ENCODE data around the gene DLL1.

Gene DLL1

GRCh38 chr6:170283212-170284081, 7.4 kb downstream of the DLL1 start:
- DNase-seq (ENCODE audit: low read depth) = no peak

- DNase-seq (ENCODE audit: low read depth) = no peak
Observed at GRCh38 chr6:170282512-170283158, 8.2 kb downstream of the DLL1 start.

GRCh38 chr6:170281331-170282292, 9.3 kb downstream of the DLL1 start:
- no peak for DNase-seq (ENCODE audit: low read depth)

GRCh38 chr6:170280689-170281045, 10.2 kb downstream of the DLL1 start:
- no peak for DNase-seq (ENCODE audit: low read depth)

- DNase-seq (ENCODE audit: low read depth) = peak; percentile 28
Observed at GRCh38 chr6:170279977-170280688, 10.7 kb downstream of the DLL1 start.

- DNase-seq (ENCODE audit: low read depth) = no peak
Observed at GRCh38 chr6:170279426-170279825, 11.5 kb downstream of the DLL1 start.

- DNase-seq (ENCODE audit: low read depth) = no peak
Observed at GRCh38 chr6:170278743-170279094, 12.2 kb downstream of the DLL1 start.

GRCh38 chr6:170277893-170278742, 12.8 kb downstream of the DLL1 start:
- no peak for DNase-seq (ENCODE audit: low read depth)

GRCh38 chr6:170276369-170277057, 14.4 kb downstream of the DLL1 start:
- peak; percentile 30 for DNase-seq (ENCODE audit: low read depth)

GRCh38 chr6:170274713-170275560, 15.9 kb downstream of the DLL1 start:
- no peak for DNase-seq (ENCODE audit: low read depth)

GRCh38 chr6:170273681-170274080, 17.2 kb downstream of the DLL1 start:
- DNase-seq (ENCODE audit: low read depth) = no peak

GRCh38 chr6:170273191-170273590, 17.7 kb downstream of the DLL1 start:
- no peak for DNase-seq (ENCODE audit: low read depth)

- no peak for DNase-seq (ENCODE audit: low read depth)
Observed at GRCh38 chr6:170272341-170273065, 18.4 kb downstream of the DLL1 start.

- DNase-seq (ENCODE audit: low read depth) = no peak
Observed at GRCh38 chr6:170271771-170272314, 19.0 kb downstream of the DLL1 start.

GRCh38 chr6:170270984-170271593, 19.8 kb downstream of the DLL1 start:
- no peak for DNase-seq (ENCODE audit: low read depth)

- peak; percentile 45 for DNase-seq (ENCODE audit: low read depth)
Observed at GRCh38 chr6:170269846-170270541, 20.9 kb downstream of the DLL1 start.

GRCh38 chr6:170269151-170269845, 21.6 kb downstream of the DLL1 start:
- no peak for DNase-seq (ENCODE audit: low read depth)

Measured in EH (cell line).